Measurements from ENCODE around the gene ERMARD.

- no peak for TF ChIP-seq EZH2 (IDR thresholded peaks at IDR 0.05; ENCODE audit: insufficient read depth, poor library complexity, severe bottlenecking)
- TF ChIP-seq EZH2phosphoT487 (IDR thresholded peaks at IDR 0.05; ENCODE audit: insufficient read depth, low read depth) = no peak
These were observed 31.1 kb upstream of the ERMARD start for GRCh38 chr6:169720207-169720855.
